Islet precursor cell (in vitro differentiated cells): ENCODE data around the gene IMMP2L.
A peak's percentile ranks its signal among the peaks of the same experiment; 100 is the strongest.

Experiments used
- DNase-seq: peaks from one replicate; pipeline ENCODE4 v3.0.0-alpha.2; 2018

The IMMP2L gene

GRCh38 chr7:110890101-110890500 is 672.2 kb downstream of the IMMP2L start:
- DNase-seq: no peak

GRCh38 chr7:110889335-110889734 is 673.0 kb downstream of the IMMP2L start:
- DNase-seq: no peak

DNA sequence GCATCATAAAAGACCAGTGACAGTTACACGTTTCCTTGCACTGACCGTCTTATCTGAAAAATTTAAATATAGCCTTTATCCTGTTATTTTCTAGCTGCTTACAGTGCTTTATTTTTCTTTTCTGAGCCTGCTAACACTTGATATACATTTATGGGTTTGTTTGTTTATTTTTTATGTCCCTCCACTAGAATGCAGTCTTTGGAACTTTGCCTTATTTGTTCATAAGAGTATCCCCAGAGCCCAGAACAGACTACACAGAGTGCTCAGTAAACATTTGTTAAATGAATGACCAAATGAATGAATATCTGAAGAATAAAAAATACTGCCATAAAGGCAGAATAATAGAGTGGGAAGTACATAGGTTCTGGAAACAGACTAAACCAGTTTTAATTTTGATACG is 673.7 kb downstream of the IMMP2L start:
- DNase-seq: no peak

GRCh38 chr7:110885474-110885873 is 676.8 kb downstream of the IMMP2L start:
- no peak for DNase-seq

GRCh38 chr7:110881721-110882120 is 680.6 kb downstream of the IMMP2L start:
- DNase-seq: no peak

GRCh38 chr7:110880971-110881370 is 681.3 kb downstream of the IMMP2L start:
- DNase-seq: no peak

- no peak for DNase-seq
These were observed 685.3 kb downstream of the IMMP2L start for GRCh38 chr7:110877016-110877415.

GRCh38 chr7:110875346-110875745 is 686.9 kb downstream of the IMMP2L start:
- DNase-seq: no peak

GRCh38 chr7:110871856-110872255 is 690.4 kb downstream of the IMMP2L start:
- no peak for DNase-seq

GRCh38 chr7:110870926-110871325 is 691.4 kb downstream of the IMMP2L start:
- DNase-seq: no peak

DNA sequence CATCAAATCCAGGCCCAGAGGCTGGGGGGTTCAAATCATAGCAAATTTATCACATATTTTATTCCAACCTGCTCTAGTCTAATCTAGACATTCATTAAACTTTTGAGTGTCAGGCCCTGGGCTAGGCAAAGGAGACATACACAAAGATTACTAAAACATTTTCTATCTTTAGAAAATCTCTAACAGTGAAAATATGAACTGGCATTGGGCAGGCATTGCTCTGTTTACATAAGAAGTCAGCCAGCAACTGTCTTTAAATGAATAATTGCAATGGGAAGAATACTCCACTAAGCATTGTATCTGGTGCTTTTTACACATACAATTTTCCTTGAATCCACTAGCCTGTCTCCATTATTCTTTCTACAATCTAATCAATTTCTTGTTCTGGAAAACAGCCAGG is 693.8 kb downstream of the IMMP2L start:
- no peak for DNase-seq

DNA sequence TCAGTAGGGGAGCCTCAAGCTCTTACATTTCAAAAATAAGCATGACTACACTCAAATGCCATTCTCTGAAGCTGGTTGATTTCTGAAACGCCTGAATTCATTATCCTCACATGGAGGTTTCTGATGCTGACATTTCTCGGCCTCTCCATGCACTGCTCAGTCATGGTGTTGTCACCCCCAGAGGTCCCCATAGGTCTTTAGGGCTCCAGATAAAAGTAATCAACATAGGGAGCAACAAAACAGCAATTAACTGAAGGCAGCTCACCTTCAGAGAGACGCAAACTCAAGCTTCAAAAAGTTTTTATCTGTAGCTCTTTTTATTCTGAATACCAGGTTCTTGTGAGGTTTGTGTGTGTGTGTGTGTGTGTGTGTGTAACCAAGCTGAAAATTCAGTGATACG is 694.5 kb downstream of the IMMP2L start:
- no peak for DNase-seq

GRCh38 chr7:110863258-110863657 is 699.0 kb downstream of the IMMP2L start:
- no peak for DNase-seq

GRCh38 chr7:110861163-110861562 is 701.1 kb downstream of the IMMP2L start:
- DNase-seq: no peak

GRCh38 chr7:110857106-110857505 is 705.2 kb downstream of the IMMP2L start:
- DNase-seq: no peak

- no peak for DNase-seq
These were observed 705.6 kb downstream of the IMMP2L start for GRCh38 chr7:110856704-110857103.

DNA sequence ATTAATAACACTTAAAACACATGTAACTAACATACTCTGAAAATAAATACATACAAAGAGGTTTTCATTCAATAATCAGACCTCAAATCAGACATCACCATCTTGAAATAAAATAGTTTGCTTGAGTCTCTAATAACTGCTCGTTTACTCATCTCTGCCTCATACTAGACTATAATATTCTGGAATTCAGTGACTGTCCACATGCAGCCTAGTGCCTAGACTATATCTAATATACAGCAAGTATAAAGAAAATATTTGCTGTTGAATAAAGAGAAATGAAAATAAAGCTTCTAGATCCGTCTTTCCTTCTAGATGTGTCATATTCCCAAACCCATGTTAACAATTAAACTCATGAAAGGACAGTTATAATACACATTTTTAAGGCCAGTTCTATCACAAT is 707.6 kb downstream of the IMMP2L start:
- no peak for DNase-seq

DNA sequence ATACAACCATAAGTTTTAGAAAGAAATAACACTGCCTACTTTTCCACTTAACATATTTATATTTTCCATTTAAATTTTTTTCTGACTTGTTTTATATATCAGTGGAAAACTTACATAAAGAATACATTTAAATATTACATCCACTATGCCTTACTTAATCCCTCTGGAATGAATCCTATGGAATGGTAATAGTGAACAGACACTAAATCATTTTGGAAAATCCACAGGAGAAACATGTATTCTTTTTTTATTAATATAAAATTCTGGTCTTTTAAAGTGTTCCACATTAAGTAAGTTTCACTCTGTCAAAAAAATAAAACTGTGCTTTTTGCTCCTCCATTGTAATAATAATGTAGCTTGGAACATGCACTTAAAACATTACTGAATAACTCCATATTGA is 708.1 kb downstream of the IMMP2L start:
- DNase-seq: no peak

DNA sequence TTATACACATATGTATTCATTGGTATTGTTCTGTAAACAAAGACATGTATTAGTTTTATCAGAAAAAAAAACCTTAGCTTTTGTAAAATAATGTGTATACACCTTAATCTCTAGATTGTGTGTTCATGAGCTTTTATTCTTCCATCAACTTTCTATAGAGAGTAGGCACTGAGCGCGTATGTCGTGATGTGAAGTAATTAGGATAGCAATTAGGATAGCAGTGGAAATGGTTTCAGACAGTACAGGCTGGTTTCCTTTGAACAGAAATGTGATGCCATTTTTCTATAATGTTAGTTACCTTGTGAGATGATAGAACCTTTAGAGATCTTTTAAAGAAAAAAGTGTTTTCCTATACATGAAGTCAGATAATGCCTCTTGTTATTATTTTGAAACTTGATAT is 709.0 kb downstream of the IMMP2L start:
- no peak for DNase-seq

- DNase-seq: no peak
These were observed 709.9 kb downstream of the IMMP2L start for GRCh38 chr7:110852156-110852940.

GRCh38 chr7:110850224-110850623 is 712.1 kb downstream of the IMMP2L start:
- no peak for DNase-seq

DNA sequence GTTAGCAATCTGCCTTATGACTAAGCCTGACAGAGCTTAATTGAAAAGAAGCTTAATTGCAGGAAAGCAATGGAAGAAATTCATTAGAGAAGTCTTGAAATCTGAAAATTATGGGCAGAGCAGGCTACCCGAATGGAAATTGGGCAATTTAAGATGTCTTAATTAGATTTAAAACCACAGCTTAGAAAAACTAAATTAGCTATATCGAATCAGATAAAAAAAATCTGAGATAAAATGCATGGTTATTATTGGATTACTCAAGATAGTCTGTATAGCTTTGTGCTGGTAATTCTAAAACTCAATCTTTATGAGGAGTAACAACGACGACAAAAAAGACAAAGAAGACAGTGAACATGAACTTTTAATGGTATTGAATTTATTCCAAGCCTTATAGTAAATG is 719.5 kb downstream of the IMMP2L start:
- DNase-seq: no peak

- DNase-seq: no peak
These were observed 720.3 kb downstream of the IMMP2L start for GRCh38 chr7:110841840-110842545.

DNA sequence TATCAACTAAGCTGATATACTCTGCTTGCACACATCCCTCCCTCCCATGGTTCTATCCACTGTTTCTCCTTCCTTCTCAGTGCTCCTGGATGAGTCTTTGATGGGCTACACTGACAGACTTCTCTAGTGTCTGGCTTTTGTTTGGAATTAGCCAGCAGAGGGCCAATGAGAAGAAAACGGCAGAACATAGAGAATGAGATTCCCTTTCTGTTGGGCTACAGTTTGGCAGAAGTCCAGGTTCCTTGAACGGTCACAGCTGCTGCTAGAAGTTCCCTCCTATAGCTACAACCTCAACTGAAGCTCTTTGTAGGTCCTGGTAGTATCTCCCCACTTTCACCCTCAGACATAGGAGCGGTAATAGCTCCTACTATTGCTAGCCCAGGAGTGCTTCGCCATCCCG is 722.4 kb downstream of the IMMP2L start:
- peak; percentile 59 for DNase-seq

DNA sequence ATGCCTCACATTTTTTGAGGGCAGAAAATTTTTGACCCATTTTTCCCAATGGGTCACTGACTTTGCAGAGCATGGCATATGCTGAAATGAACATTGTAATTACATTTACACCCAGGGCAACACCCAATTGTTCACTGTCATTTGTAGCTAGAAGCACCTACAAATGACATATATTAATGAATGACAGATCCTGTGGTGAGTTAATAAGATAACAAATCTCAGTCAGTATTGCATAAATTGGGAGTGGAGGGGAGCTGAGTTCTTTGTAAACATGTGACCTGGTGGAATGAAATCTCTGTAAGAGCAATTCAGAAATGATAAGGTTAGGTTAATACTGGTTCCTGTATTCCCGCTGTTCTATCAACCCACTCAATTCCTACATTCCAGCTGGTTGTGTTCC is 726.4 kb downstream of the IMMP2L start:
- no peak for DNase-seq
